ENCODE data around the gene ARSK. TPM values are rescaled to one million over a fixed set of nuclear protein-coding genes. Genes with fewer than 3 reads are reported as not detected.
A peak's percentile ranks its signal among the peaks of the same experiment; 100 is the strongest.

ARSK gene
- total and polyA plus RNA-seq, 7 experiments from 2014 or later = 2.5 to 13.3 (median 7.7) TPM

- ATAC-seq = no peak
- peaks cover 0 to 2% (median 0%) of the 10 kb centered on the region in 5 donors for H3K27me3 Mint-ChIP-seq
- peaks cover 26 to 60% (median 46%) of the 10 kb centered on the region in 7 donors for H3K4me1 Mint-ChIP-seq
- H3K9me3 ChIP-seq (ENCODE audit: control insufficient read depth in 2 of 3, low read length in 3 of 3) = no peaks in the 10 kb centered on the region
- H3K4me1 ChIP-seq (ENCODE audit: control insufficient read depth in 2 of 2, insufficient read depth in 2 of 2, low read length in 2 of 2) = peaks cover 20 to 27% of the 10 kb centered on the region in 2 donors
- peaks cover 0 to 8% (median 0%) of the 10 kb centered on the region in 3 experiments for H3K36me3 ChIP-seq (ENCODE audit: control insufficient read depth in 2 of 3, insufficient read depth in 3 of 3, low read length in 3 of 3)
- POLR2A ChIA-PET = interaction anchor here (0.9 to 2.1 kb wide), 8 partner anchors 9 to 255 kb away, joined by 3 to 25 read pairs (median 4); partner anchors contain the start of genes GPR150 and RFESD
- peak overlapping the region; percentile 92 to 98 (median 94) for H3K27ac Mint-ChIP-seq
- H3K4me3 Mint-ChIP-seq = peak overlapping the region; percentile 90 to 100 (median 96)
- peak overlapping the region; percentile 71 for H3K4me3 ChIP-seq (ENCODE audit: low read length)
- CTCF ChIA-PET = interaction anchor here (1.0 to 1.6 kb wide), 2 partner anchors 76 to 91 kb away, joined by 6 to 12 read pairs; partner anchors contain the start of gene RFESD
- DNase-seq = no peak
- intact Hi-C loops (cut with micrococcal nuclease) = loop anchor here (1.0 to 10.0 kb wide), 20 partner anchors 65 to 1259 kb away; partner anchors contain the start of genes GLRX (in 2 of the 2), RFESD (in 2 of the 2), ELL2 (in 1 of the 2) and ERAP1 (in 1 of the 2)
- H3K27ac ChIP-seq (ENCODE audit: low read depth, low read length) = peak overlapping the region; percentile 83
- no peaks in the 10 kb centered on the region for H3K27me3 ChIP-seq (ENCODE audit: control insufficient read depth in 2 of 2, insufficient read depth in 2 of 2, low read length in 2 of 2)
- peaks cover 0 to 18% (median 11%) of the 10 kb centered on the region in 5 donors for H3K36me3 Mint-ChIP-seq
- peaks cover 0 to 5% (median 0%) of the 10 kb centered on the region in 11 donors for H3K9me3 Mint-ChIP-seq
Observed at GRCh38 chr5:95555553-95555952, 652 bp downstream of the ARSK start.

GRCh38 chr5:95557841-95558240 lies 2.9 kb downstream of the ARSK start:
- CTCF ChIA-PET = interaction anchor here (1.2 kb wide), 1 partner anchor 10 kb away, joined by 7 read pairs; no protein-coding TSS in a partner anchor
- Histone ChIP-seq H3K27ac (ENCODE audit: low read depth, low read length) (no peak overlapping the region), H3K27me3 (ENCODE audit: control insufficient read depth in 2 of 2, insufficient read depth in 2 of 2, low read length in 2 of 2) (no peaks in the 10 kb centered on the region), H3K4me1 (ENCODE audit: control insufficient read depth in 2 of 2, insufficient read depth in 2 of 2, low read length in 2 of 2) (peaks cover 20 to 21% of the 10 kb centered on the region in 2 donors), H3K4me3 (ENCODE audit: low read length) (no peak overlapping the region), H3K9me3 (ENCODE audit: control insufficient read depth in 2 of 3, low read length in 3 of 3) (no peaks in the 10 kb centered on the region), H3K36me3 (ENCODE audit: control insufficient read depth in 2 of 3, insufficient read depth in 3 of 3, low read length in 3 of 3) (peaks cover 0 to 3% (median 0%) of the 10 kb centered on the region in 3 experiments)
- intact Hi-C loops (cut with micrococcal nuclease) = loop anchor here in 1 of 2 donors (5.0 to 10.0 kb wide), 5 partner anchors 264 to 1257 kb away; partner anchors contain the start of genes GLRX, KIAA0825 and SLF1
- ATAC-seq (no peak), DNase-seq (no peak)
- Mint-ChIP-seq H3K4me3 (no peak overlapping the region), H3K9me3 (peaks cover 0 to 5% (median 0%) of the 10 kb centered on the region in 11 donors), H3K36me3 (peaks cover 0 to 6% (median 2%) of the 10 kb centered on the region in 5 donors), H3K27me3 (peaks cover 0 to 2% (median 0%) of the 10 kb centered on the region in 5 donors), H3K4me1 (peaks cover 13 to 37% (median 28%) of the 10 kb centered on the region in 7 donors), H3K27ac (no peak overlapping the region)
- POLR2A ChIA-PET = interaction anchor here (1.4 to 1.6 kb wide), 2 partner anchors 62 to 89 kb away, joined by 3 read pairs; partner anchors contain the start of gene RFESD

- intact Hi-C loops (cut with micrococcal nuclease) = no loop called here
- ChIA-PET POLR2A (no interaction called here), CTCF (no interaction called here)
- H3K9me3 Mint-ChIP-seq = peaks cover 0 to 4% (median 0%) of the 10 kb centered on the region in 11 donors
- ATAC-seq (no peak), DNase-seq (no peak)
- Histone ChIP-seq H3K36me3 (ENCODE audit: control insufficient read depth in 2 of 3, insufficient read depth in 3 of 3, low read length in 3 of 3) (no peaks in the 10 kb centered on the region), H3K27me3 (ENCODE audit: control insufficient read depth in 2 of 2, insufficient read depth in 2 of 2, low read length in 2 of 2) (no peaks in the 10 kb centered on the region), H3K9me3 (ENCODE audit: control insufficient read depth in 2 of 3, low read length in 3 of 3) (no peaks in the 10 kb centered on the region), H3K27ac (ENCODE audit: low read depth, low read length) (no peak overlapping the region), H3K4me1 (ENCODE audit: control insufficient read depth in 2 of 2, insufficient read depth in 2 of 2, low read length in 2 of 2) (no peaks in the 10 kb centered on the region), H3K4me3 (ENCODE audit: low read length) (no peak overlapping the region)
- H3K27ac Mint-ChIP-seq = no peak overlapping the region
- H3K4me3 Mint-ChIP-seq = no peak overlapping the region
- peaks cover 5 to 30% (median 19%) of the 10 kb centered on the region in 7 donors for H3K4me1 Mint-ChIP-seq
- no peaks in the 10 kb centered on the region for H3K27me3 Mint-ChIP-seq
- H3K36me3 Mint-ChIP-seq = peaks cover 2 to 20% (median 16%) of the 10 kb centered on the region in 5 donors
Observed at GRCh38 chr5:95562282-95562681, 7.4 kb downstream of the ARSK start.

GRCh38 chr5:95563367-95563766 lies 8.5 kb downstream of the ARSK start:
- Mint-ChIP-seq H3K36me3 (peaks cover 5 to 30% (median 25%) of the 10 kb centered on the region in 5 donors), H3K4me1 (peaks cover 3 to 24% (median 19%) of the 10 kb centered on the region in 7 donors), H3K27ac (no peak overlapping the region), H3K27me3 (no peaks in the 10 kb centered on the region), H3K9me3 (peaks cover 0 to 4% (median 0%) of the 10 kb centered on the region in 11 donors), H3K4me3 (no peak overlapping the region)
- DNase-seq (no peak), ATAC-seq (no peak)
- intact Hi-C loops (cut with micrococcal nuclease) = no loop called here
- peaks cover 0 to 10% (median 2%) of the 10 kb centered on the region in 3 experiments for H3K36me3 ChIP-seq (ENCODE audit: control insufficient read depth in 2 of 3, insufficient read depth in 3 of 3, low read length in 3 of 3)
- no peak overlapping the region for H3K27ac ChIP-seq (ENCODE audit: low read depth, low read length)
- no peaks in the 10 kb centered on the region for H3K9me3 ChIP-seq (ENCODE audit: control insufficient read depth in 2 of 3, low read length in 3 of 3)
- no peaks in the 10 kb centered on the region for H3K27me3 ChIP-seq (ENCODE audit: control insufficient read depth in 2 of 2, insufficient read depth in 2 of 2, low read length in 2 of 2)
- CTCF ChIA-PET = no interaction called here
- no peaks in the 10 kb centered on the region for H3K4me1 ChIP-seq (ENCODE audit: control insufficient read depth in 2 of 2, insufficient read depth in 2 of 2, low read length in 2 of 2)
- H3K4me3 ChIP-seq (ENCODE audit: low read length) = no peak overlapping the region
- POLR2A ChIA-PET = no interaction called here

GRCh38 chr5:95564450-95564849 lies 9.5 kb downstream of the ARSK start:
- Mint-ChIP-seq H3K36me3 (peaks cover 4 to 37% (median 25%) of the 10 kb centered on the region in 5 donors), H3K4me3 (no peak overlapping the region), H3K9me3 (peaks cover 0 to 4% (median 0%) of the 10 kb centered on the region in 11 donors), H3K27me3 (no peaks in the 10 kb centered on the region), H3K27ac (peak overlapping the region in 1 of 9 donors; percentile 13), H3K4me1 (peaks cover 2 to 24% (median 19%) of the 10 kb centered on the region in 7 donors)
- Histone ChIP-seq H3K9me3 (ENCODE audit: control insufficient read depth in 2 of 3, low read length in 3 of 3) (no peaks in the 10 kb centered on the region), H3K36me3 (ENCODE audit: control insufficient read depth in 2 of 3, insufficient read depth in 3 of 3, low read length in 3 of 3) (peaks cover 3 to 20% (median 4%) of the 10 kb centered on the region in 3 experiments), H3K27me3 (ENCODE audit: control insufficient read depth in 2 of 2, insufficient read depth in 2 of 2, low read length in 2 of 2) (no peaks in the 10 kb centered on the region), H3K27ac (ENCODE audit: low read depth, low read length) (no peak overlapping the region), H3K4me3 (ENCODE audit: low read length) (no peak overlapping the region), H3K4me1 (ENCODE audit: control insufficient read depth in 2 of 2, insufficient read depth in 2 of 2, low read length in 2 of 2) (no peaks in the 10 kb centered on the region)
- DNase-seq (no peak), ATAC-seq (no peak)
- ChIA-PET CTCF (no interaction called here), POLR2A (interaction anchor here (1.0 kb wide), 1 partner anchor 10 kb away, joined by 3 read pairs; the partner anchor contains the start of genes ARSK and SKIC3)
- intact Hi-C loops (cut with micrococcal nuclease) = no loop called here

GRCh38 chr5:95565280-95565920 lies 10.5 kb downstream of the ARSK start:
- H3K4me1 ChIP-seq (ENCODE audit: control insufficient read depth in 2 of 2, insufficient read depth in 2 of 2, low read length in 2 of 2) = no peaks in the 10 kb centered on the region
- peaks cover 0 to 4% (median 0%) of the 10 kb centered on the region in 11 donors for H3K9me3 Mint-ChIP-seq
- ATAC-seq (no peak), DNase-seq (no peak)
- H3K4me3 Mint-ChIP-seq = no peak overlapping the region
- H3K27me3 ChIP-seq (ENCODE audit: control insufficient read depth in 2 of 2, insufficient read depth in 2 of 2, low read length in 2 of 2) = no peaks in the 10 kb centered on the region
- H3K36me3 ChIP-seq (ENCODE audit: control insufficient read depth in 2 of 3, insufficient read depth in 3 of 3, low read length in 3 of 3) = peaks cover 3 to 20% (median 4%) of the 10 kb centered on the region in 3 experiments
- POLR2A ChIA-PET = interaction anchor here (1.0 kb wide), 1 partner anchor 11 kb away, joined by 3 read pairs; the partner anchor contains the start of genes ARSK and SKIC3
- H3K27me3 Mint-ChIP-seq = no peaks in the 10 kb centered on the region
- H3K36me3 Mint-ChIP-seq = peaks cover 4 to 46% (median 33%) of the 10 kb centered on the region in 5 donors
- CTCF ChIA-PET = interaction anchor here (0.6 kb wide), 1 partner anchor 46 kb away, joined by 4 read pairs; no protein-coding TSS in a partner anchor
- intact Hi-C loops (cut with micrococcal nuclease) = no loop called here
- H3K4me3 ChIP-seq (ENCODE audit: low read length) = no peak overlapping the region
- peaks cover 0 to 29% (median 19%) of the 10 kb centered on the region in 7 donors for H3K4me1 Mint-ChIP-seq
- H3K9me3 ChIP-seq (ENCODE audit: control insufficient read depth in 2 of 3, low read length in 3 of 3) = no peaks in the 10 kb centered on the region
- peak overlapping the region in 2 of 9 donors; percentile 20 to 68 for H3K27ac Mint-ChIP-seq
- H3K27ac ChIP-seq (ENCODE audit: low read depth, low read length) = no peak overlapping the region
